Measurements from ENCODE around the gene SOX8. TPM values are rescaled to one million over a fixed set of nuclear protein-coding genes. Genes with fewer than 3 reads are reported as not detected.

The SOX8 gene
- total RNA-seq, 1 experiment from 2014 or later, result 0.47 TPM

DNA sequence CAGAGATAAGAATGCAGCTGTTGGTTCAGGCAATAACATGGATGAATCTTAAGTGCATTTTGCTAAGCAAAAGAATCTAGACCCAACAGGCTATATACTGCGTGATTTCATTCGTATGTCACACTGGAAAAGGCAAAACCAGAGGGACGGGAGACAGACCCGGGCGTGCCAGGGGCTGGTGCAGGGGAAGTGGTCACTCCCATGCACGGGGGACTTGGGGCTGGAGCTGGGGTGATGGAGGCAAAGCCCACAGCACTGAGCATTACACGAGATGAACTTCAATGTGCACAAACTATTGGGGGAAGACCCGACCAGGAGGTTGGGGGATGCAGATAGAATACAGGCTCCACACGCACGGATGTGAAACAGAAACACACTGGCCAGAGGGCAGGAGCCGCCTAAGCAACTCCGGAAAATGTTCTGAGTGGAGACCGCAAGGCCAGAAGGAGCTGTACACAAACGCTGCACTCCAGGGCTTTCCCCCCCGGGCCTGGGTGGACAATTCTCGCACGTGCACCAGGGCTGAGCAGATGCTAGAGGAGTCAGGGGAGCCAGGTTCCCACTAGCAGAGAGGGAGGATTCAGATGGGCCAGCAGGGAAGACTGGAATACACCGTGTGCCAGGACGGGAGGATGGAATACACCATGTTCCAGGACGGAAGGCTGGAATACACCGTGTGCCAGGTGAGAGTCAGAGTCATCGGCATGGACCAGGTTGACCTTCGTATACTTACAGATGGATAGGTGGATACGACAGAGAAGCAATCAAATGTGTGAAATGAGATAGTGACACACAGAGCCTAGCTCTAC is 22.1 kb upstream of the SOX8 start:
- no peaks in the 10 kb centered on the region for H4K20me1 ChIP-seq (ENCODE audit: low read length)
- H3K27me3 ChIP-seq (ENCODE audit: low read length), result no peaks in the 10 kb centered on the region
- ATAC-seq (no peak), DNase-seq (no peak)
- no peaks in the 10 kb centered on the region for H3K36me3 ChIP-seq (ENCODE audit: low read depth, low read length)
- BruUV-seq (replicated peaks), result no TSS peak
- TF ChIP-seq EZH2phosphoT487 (IDR thresholded peaks at IDR 0.05; ENCODE audit: borderline replicate concordance, low read length) (no peak), EZH2 (IDR thresholded peaks at IDR 0.05; ENCODE audit: low read length, unreplicated experiment) (no peak)
- TF ChIP-seq, protein P1, sequence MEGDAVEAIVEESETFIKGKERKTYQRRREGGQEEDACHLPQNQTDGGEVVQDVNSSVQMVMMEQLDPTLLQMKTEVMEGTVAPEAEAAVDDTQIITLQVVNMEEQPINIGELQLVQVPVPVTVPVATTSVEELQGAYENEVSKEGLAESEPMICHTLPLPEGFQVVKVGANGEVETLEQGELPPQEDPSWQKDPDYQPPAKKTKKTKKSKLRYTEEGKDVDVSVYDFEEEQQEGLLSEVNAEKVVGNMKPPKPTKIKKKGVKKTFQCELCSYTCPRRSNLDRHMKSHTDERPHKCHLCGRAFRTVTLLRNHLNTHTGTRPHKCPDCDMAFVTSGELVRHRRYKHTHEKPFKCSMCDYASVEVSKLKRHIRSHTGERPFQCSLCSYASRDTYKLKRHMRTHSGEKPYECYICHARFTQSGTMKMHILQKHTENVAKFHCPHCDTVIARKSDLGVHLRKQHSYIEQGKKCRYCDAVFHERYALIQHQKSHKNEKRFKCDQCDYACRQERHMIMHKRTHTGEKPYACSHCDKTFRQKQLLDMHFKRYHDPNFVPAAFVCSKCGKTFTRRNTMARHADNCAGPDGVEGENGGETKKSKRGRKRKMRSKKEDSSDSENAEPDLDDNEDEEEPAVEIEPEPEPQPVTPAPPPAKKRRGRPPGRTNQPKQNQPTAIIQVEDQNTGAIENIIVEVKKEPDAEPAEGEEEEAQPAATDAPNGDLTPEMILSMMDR (conservative IDR thresholded peaks at IDR 0.05; ENCODE audit: low read depth, low read length), result no peak
- peaks cover 7% of the 10 kb centered on the region; the same call in 1 of the 2 replicates for H3K79me2 ChIP-seq (ENCODE audit: low read length)
- H3K9me2 ChIP-seq (replicated peaks; ENCODE audit: low read length), result no peaks in the 10 kb centered on the region
- POLR2A ChIA-PET (ENCODE audit: unreplicated experiment), result no interaction called here
- H3K27ac ChIP-seq (ENCODE audit: low read length), result no peak overlapping the region
- no peak overlapping the region for H3K4me3 ChIP-seq (ENCODE audit: low read length)
- peaks cover 4% of the 10 kb centered on the region for H3F3A ChIP-seq (ENCODE audit: low read length, unreplicated experiment)
- CTCF ChIA-PET, result no interaction called here
- H3K9ac ChIP-seq (ENCODE audit: low read length), result no peak overlapping the region
- H3K4me1 ChIP-seq (ENCODE audit: insufficient read depth, low read length), result peaks cover 10% of the 10 kb centered on the region
- intact Hi-C loops (cut with micrococcal nuclease), result no loop called here
- no peak overlapping the region for H2AFZ ChIP-seq (ENCODE audit: low read length)
- H3K4me2 ChIP-seq (ENCODE audit: low read length), result no peak overlapping the region
- H3K9me3 ChIP-seq (ENCODE audit: low read length), result no peaks in the 10 kb centered on the region

DNA sequence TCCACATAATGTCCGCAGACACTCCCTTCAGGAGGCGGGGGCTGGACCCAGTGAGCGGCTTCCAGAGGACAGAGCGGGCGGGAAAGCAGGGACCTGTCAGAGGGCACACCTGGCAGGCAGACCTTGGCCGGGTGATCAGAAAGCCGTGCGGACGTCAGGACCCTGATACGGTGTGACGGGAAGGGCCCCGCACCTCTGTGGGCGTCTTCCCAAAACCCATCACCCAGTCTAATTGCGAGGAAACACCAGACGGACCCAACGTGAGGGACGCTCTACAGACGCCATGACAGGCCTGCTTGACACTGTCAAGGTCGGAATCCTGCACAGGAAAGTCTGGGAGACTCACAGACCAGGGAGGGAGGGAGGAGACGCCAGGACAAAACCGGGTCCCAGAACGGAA is 19.2 kb upstream of the SOX8 start:
- ATAC-seq (no peak), DNase-seq (no peak)
- peaks cover 9% of the 10 kb centered on the region; the same call in 1 of the 2 replicates for H3K79me2 ChIP-seq (ENCODE audit: low read length)
- no peak overlapping the region for H2AFZ ChIP-seq (ENCODE audit: low read length)
- no peak overlapping the region for H3K27ac ChIP-seq (ENCODE audit: low read length)
- CTCF ChIA-PET, result no interaction called here
- no peak overlapping the region for H3K4me3 ChIP-seq (ENCODE audit: low read length)
- TF ChIP-seq, protein P1 (conservative IDR thresholded peaks at IDR 0.05; ENCODE audit: low read depth, low read length), result no peak
- TF ChIP-seq EZH2phosphoT487 (IDR thresholded peaks at IDR 0.05; ENCODE audit: borderline replicate concordance, low read length), result no peak
- TF ChIP-seq EZH2 (IDR thresholded peaks at IDR 0.05; ENCODE audit: low read length, unreplicated experiment), result no peak
- H4K20me1 ChIP-seq (ENCODE audit: low read length), result no peaks in the 10 kb centered on the region
- BruUV-seq (replicated peaks), result no TSS peak
- intact Hi-C loops (cut with micrococcal nuclease), result no loop called here
- POLR2A ChIA-PET (ENCODE audit: unreplicated experiment), result no interaction called here
- H3F3A ChIP-seq (ENCODE audit: low read length, unreplicated experiment), result peaks cover 4% of the 10 kb centered on the region
- H3K27me3 ChIP-seq (ENCODE audit: low read length), result no peaks in the 10 kb centered on the region
- no peaks in the 10 kb centered on the region for H3K9me3 ChIP-seq (ENCODE audit: low read length)
- H3K9ac ChIP-seq (ENCODE audit: low read length), result no peak overlapping the region
- H3K36me3 ChIP-seq (ENCODE audit: low read depth, low read length), result no peaks in the 10 kb centered on the region; the same call in 1 of the 2 replicates
- no peak overlapping the region for H3K4me2 ChIP-seq (ENCODE audit: low read length)
- no peaks in the 10 kb centered on the region for H3K9me2 ChIP-seq (replicated peaks; ENCODE audit: low read length)
- peaks cover 17% of the 10 kb centered on the region for H3K4me1 ChIP-seq (ENCODE audit: insufficient read depth, low read length)

All from PC-3 (cell line).